HEK293 (cell line): ENCODE results near the gene NLRP6.

Experiments used
- CTCF ChIA-PET: fragments of 350-600 bp; formaldehyde crosslinking; extraction: SDS; loops from one replicate; lab custom pipeline; 2021; ENCODE audit warnings: antibody characterized with exemption; lab: Yijun Ruan, JAX
- POLR2A ChIA-PET: fragments of 300-600 bp; formaldehyde crosslinking; extraction: SDS; loops from one replicate; lab custom pipeline; 2020; ENCODE audit warnings: antibody characterized with exemption, inconsistent platforms; lab: Yijun Ruan, JAX
- H3K27ac ChIP-seq: fragments of 200-500 bp; sonication (Bioruptor generic); 2 replicates; pipeline ENCODE4 v1.5.1; 2014; ENCODE audit warnings: low read depth, low read length, control low read depth, inconsistent platforms; ENCODE audit errors: extremely low read depth
- H3K36me3 ChIP-seq, 2 experiments: fragments of 200-500 bp in 1 of 2; sonication (Bioruptor generic) in 1 of 2; 1 replicate in 1 of 2; 2 replicates in 1 of 2; pipeline ENCODE4 v1.5.1; 2014 to 2017; ENCODE audit warnings: inconsistent platforms in 2 of 2, low read length in 2 of 2; ENCODE audit not compliant: control insufficient read depth in 2 of 2, insufficient read depth in 1 of 2
- H3K4me1 ChIP-seq: fragments of 200-500 bp; sonication (Bioruptor generic); 2 replicates; pipeline ENCODE4 v1.5.1; 2014; ENCODE audit warnings: mild to moderate bottlenecking, low read length, inconsistent platforms; ENCODE audit not compliant: control insufficient read depth, insufficient read depth
- H3K4me3 ChIP-seq: 2 replicates; pipeline ENCODE4 v1.5.1; 2011; ENCODE audit warnings: low read depth, mild to moderate bottlenecking, control low read depth, low read length, moderate library complexity
- H3K9me3 ChIP-seq: fragments of 200-500 bp; sonication (Bioruptor generic); 2 replicates; pipeline ENCODE4 v1.5.1; 2014; ENCODE audit warnings: low read depth, low read length, inconsistent platforms; ENCODE audit not compliant: control insufficient read depth, insufficient read depth
- ELK4 ChIP-seq: IDR thresholded peaks from 2 replicates; pipeline ENCODE4 v1.6.1; 2011; ENCODE audit warnings: mild to moderate bottlenecking, low read depth, low read length, borderline replicate concordance
- OVOL3 ChIP-seq: fragments of 450-650 bp; formaldehyde crosslinking; IDR thresholded peaks from 2 replicates; pipeline ENCODE4 v1.5.1; 2016; ENCODE audit warnings: missing biosample characterization, missing genetic modification characterization
- PRDM4 ChIP-seq: fragments of 450-650 bp; formaldehyde crosslinking; IDR thresholded peaks from 2 replicates; pipeline ENCODE4 v1.5.1; 2017; ENCODE audit warnings: missing biosample characterization, missing genetic modification characterization
- PRDM6 ChIP-seq: fragments of 450-650 bp; formaldehyde crosslinking; IDR thresholded peaks from 2 replicates; pipeline ENCODE4 v1.5.1; 2017; ENCODE audit warnings: missing biosample characterization, missing genetic modification characterization
- SCRT1 ChIP-seq: fragments of 450-650 bp; formaldehyde crosslinking; IDR thresholded peaks from 2 replicates; pipeline ENCODE4 v1.5.1; 2016; ENCODE audit warnings: missing biosample characterization, missing genetic modification characterization, borderline replicate concordance
- ZBTB1 ChIP-seq: fragments of 450-650 bp; formaldehyde crosslinking; IDR thresholded peaks from 2 replicates; pipeline ENCODE4 v1.5.1; 2016; ENCODE audit warnings: missing biosample characterization, missing genetic modification characterization
- ZBTB10 ChIP-seq: fragments of 450-650 bp; formaldehyde crosslinking; IDR thresholded peaks from 2 replicates; pipeline ENCODE4 v1.5.1; 2016; ENCODE audit warnings: missing biosample characterization, missing genetic modification characterization
- ZNF132 ChIP-seq: fragments of 450-650 bp; formaldehyde crosslinking; IDR thresholded peaks from 2 replicates; pipeline ENCODE4 v1.5.1; 2017; ENCODE audit warnings: missing biosample characterization, missing genetic modification characterization, borderline replicate concordance
- ZNF16 ChIP-seq: fragments of 450-650 bp; formaldehyde crosslinking; IDR thresholded peaks from 2 replicates; pipeline ENCODE4 v1.5.1; 2016; ENCODE audit warnings: low read depth, missing biosample characterization, missing genetic modification characterization
- ZNF221 ChIP-seq: fragments of 450-650 bp; formaldehyde crosslinking; IDR thresholded peaks from 2 replicates; pipeline ENCODE4 v1.5.1; 2017; ENCODE audit warnings: missing biosample characterization, missing genetic modification characterization, borderline replicate concordance
- ZNF239 ChIP-seq: fragments of 450-650 bp; formaldehyde crosslinking; IDR thresholded peaks from 2 replicates; pipeline ENCODE4 v1.5.1; 2016; ENCODE audit warnings: missing biosample characterization, missing genetic modification characterization
- ZNF324 ChIP-seq: fragments of 450-650 bp; formaldehyde crosslinking; IDR thresholded peaks from 2 replicates; pipeline ENCODE4 v1.5.1; 2016; ENCODE audit warnings: missing biosample characterization, missing genetic modification characterization
- ZNF341 ChIP-seq: fragments of 450-650 bp; formaldehyde crosslinking; IDR thresholded peaks from 2 replicates; pipeline ENCODE4; 2016; ENCODE audit warnings: low read depth, missing biosample characterization, missing genetic modification characterization
- ZNF354C ChIP-seq: fragments of 450-650 bp; formaldehyde crosslinking; IDR thresholded peaks from 2 replicates; pipeline ENCODE4 v1.5.1; 2016; ENCODE audit warnings: missing biosample characterization, missing genetic modification characterization, low read depth, borderline replicate concordance
- ZNF521 ChIP-seq: fragments of 450-650 bp; formaldehyde crosslinking; IDR thresholded peaks from 2 replicates; pipeline ENCODE4 v1.5.1; 2017; ENCODE audit warnings: missing biosample characterization, mild to moderate bottlenecking, missing genetic modification characterization
- ZNF645 ChIP-seq: fragments of 450-650 bp; formaldehyde crosslinking; IDR thresholded peaks from 2 replicates; pipeline ENCODE4; 2016; ENCODE audit warnings: missing biosample characterization, missing genetic modification characterization
- ZNF768 ChIP-seq: fragments of 450-650 bp; formaldehyde crosslinking; IDR thresholded peaks from 2 replicates; pipeline ENCODE4 v1.5.1; 2018; ENCODE audit warnings: missing biosample characterization, mild to moderate bottlenecking, missing genetic modification characterization
- ZNF837 ChIP-seq: fragments of 450-650 bp; formaldehyde crosslinking; IDR thresholded peaks from 2 replicates; pipeline ENCODE4 v1.5.1; 2016; ENCODE audit warnings: missing biosample characterization, missing genetic modification characterization
- ZSCAN5A ChIP-seq: fragments of 450-650 bp; formaldehyde crosslinking; IDR thresholded peaks from 2 replicates; pipeline ENCODE4 v1.5.1; 2016; ENCODE audit warnings: missing biosample characterization, missing genetic modification characterization

The NLRP6 gene

GRCh38 chr11:249062-249461 lies 29.1 kb upstream of the NLRP6 start:
- Histone ChIP-seq H3K36me3 (peaks cover 5 to 95% of the 10 kb centered on the region in 2 experiments), H3K9me3 (no peaks in the 10 kb centered on the region), H3K4me1 (no peaks in the 10 kb centered on the region)
- ChIA-PET CTCF (interaction anchor here (1.3 to 3.7 kb wide), 3 partner anchors 10 to 57 kb away, joined by 5 to 30 read pairs (median 28); partner anchors contain the start of genes IFITM2 and NLRP6), POLR2A (interaction anchor here (1.0 kb wide), 1 partner anchor 42 kb away, joined by 3 read pairs; the partner anchor contains the start of genes BET1L and RIC8A)
- no peak for TF ChIP-seq ZNF324 (tag by site-specific recombination)
- no peak for TF ChIP-seq ELK4
- TF ChIP-seq ZSCAN5A (tag by site-specific recombination) = no peak
- no peak for TF ChIP-seq ZNF239 (tag by site-specific recombination)
- no peak for TF ChIP-seq ZNF521 (tag by site-specific recombination)
- no peak for TF ChIP-seq ZBTB1 (tag by site-specific recombination)
- TF ChIP-seq ZNF16 (tag by site-specific recombination) = no peak
- TF ChIP-seq ZNF645 = no peak
- no peak for TF ChIP-seq ZBTB10 (tag by site-specific recombination)
- TF ChIP-seq SCRT1 (tag by site-specific recombination) = no peak
- no peak for TF ChIP-seq ZNF768
- no peak for TF ChIP-seq PRDM4 (tag by site-specific recombination)
- TF ChIP-seq, all 188 proteins: peak for 0
- no peak overlapping the region for H3K27ac ChIP-seq
- no peak overlapping the region for H3K4me3 ChIP-seq

- peaks cover 5 to 84% of the 10 kb centered on the region in 2 experiments for H3K36me3 ChIP-seq
- H3K4me3 ChIP-seq = no peak overlapping the region
- no peak overlapping the region for H3K27ac ChIP-seq
- ChIA-PET POLR2A (interaction anchor here (1.1 kb wide), 1 partner anchor 43 kb away, joined by 4 read pairs; the partner anchor contains the start of genes BET1L and RIC8A), CTCF (interaction anchor here (0.6 to 3.7 kb wide), 35 partner anchors 9 to 207 kb away, joined by 3 to 35 read pairs (median 6); partner anchors contain the start of genes BET1L, IFITM2, NLRP6 and PGGHG)
- no peaks in the 10 kb centered on the region for H3K9me3 ChIP-seq
- H3K4me1 ChIP-seq = no peaks in the 10 kb centered on the region
- TF ChIP-seq ZNF837 (tag by site-specific recombination) (no peak), PRDM6 (tag by site-specific recombination) (no peak), ZNF132 (no peak), ZNF354C (no peak), ZNF341 (tag by site-specific recombination) (no peak), OVOL3 (tag by site-specific recombination) (no peak), ZNF221 (tag by site-specific recombination) (no peak)
Observed at GRCh38 chr11:250274-250673, 27.9 kb upstream of the NLRP6 start.
